Mucosa of descending colon (tissue), 3 donors: ENCODE measurements around the gene MMP15. TPM values are rescaled to one million over a fixed set of nuclear protein-coding genes. Genes with fewer than 3 reads are reported as not detected.

Experiments
- ATAC-seq: fragments of 200-7000 bp; cut with Tn5 transposase; one replicate; pipeline ENCODE4 v1.9.1; 2020; ENCODE audit warnings: mild to moderate bottlenecking, moderate library complexity
- DNase-seq, 3 donors: peaks; one replicate each; pipeline ENCODE4 v3.0.0-alpha.2; 2020
- H3K36me3 ChIP-seq: fragments of 200-600 bp; one replicate; pipeline ENCODE4 v1.8.0; 2021; ENCODE audit warnings: low read depth, mild to moderate bottlenecking
- H3K4me1 ChIP-seq: fragments of 200-600 bp; one replicate; pipeline ENCODE4 v1.8.0; 2021; ENCODE audit warnings: low read depth, mild to moderate bottlenecking
- H3K4me3 ChIP-seq: fragments of 200-600 bp; one replicate; pipeline ENCODE4 v1.8.0; 2021; ENCODE audit warnings: mild to moderate bottlenecking
- H3K9me3 ChIP-seq: fragments of 200-600 bp; one replicate; pipeline ENCODE4 v1.8.0; 2021; ENCODE audit warnings: mild to moderate bottlenecking
- CTCF ChIP-seq: fragments of 200-600 bp; IDR thresholded peaks from one replicate; pipeline ENCODE4 v1.8.0; 2022; ENCODE audit warnings: antibody characterized with exemption, mild to moderate bottlenecking
- intact Hi-C, 2 donors: fragments of 100-400 bp; cut with DNase I in 1 of 2; cut with micrococcal nuclease in 1 of 2; formaldehyde crosslinking; loops; one replicate each; pipeline versions ENCODE4 v1.11.0 to v1.11.1; 2022; cut with DNase I, micrococcal nuclease
- total RNA-seq, 3 donors: library from RNA; stranded (reverse); fragmentation: NEBNext Ultra II Directional in 2 of 3; extraction: Animal tissue kit (Norgen Biotek cat#: 25700) in 2 of 3; gene quantifications; one replicate each; pipeline versions ENCODE4 v1.2.1 to v1.2.4, GENCODE V29; 2021 to 2023
- donor health status: DM: no; HTN: no; CAD: no; lungs with moderate emphysema.
- donor health status: DM: no; HTN: no; CAD: no.
- donor health status: DM: no; HTN: yes; CAD: no.

MMP15 gene
- total RNA-seq, 3 donors from 2014 or later, result 57.9 to 140 (median 96.5) TPM

- ATAC-seq, result no peak
- TF ChIP-seq CTCF, result no peak
- no peak for DNase-seq
- H3K9me3 ChIP-seq, result no peaks in the 10 kb centered on the region
- intact Hi-C loops, result no loop called here
- H3K4me3 ChIP-seq, result no peak overlapping the region
- H3K4me1 ChIP-seq, result peaks cover 11% of the 10 kb centered on the region
- no peaks in the 10 kb centered on the region for H3K36me3 ChIP-seq
Observed at GRCh38 chr16:57997176-57997527, 28.4 kb upstream of the MMP15 start.

GRCh38 chr16:57997528-57998265 is 27.9 kb upstream of the MMP15 start:
- H3K36me3 ChIP-seq, result no peaks in the 10 kb centered on the region

GRCh38 chr16:57998486-57998885 is 27.1 kb upstream of the MMP15 start:
- TF ChIP-seq CTCF, result no peak
- DNase-seq, result peak; percentile 35 to 82 (median 65)
- H3K9me3 ChIP-seq, result no peaks in the 10 kb centered on the region
- ATAC-seq, result peak; percentile 2
- intact Hi-C loops, result no loop called here
- no peaks in the 10 kb centered on the region for H3K36me3 ChIP-seq
- H3K4me3 ChIP-seq, result no peak overlapping the region
- H3K4me1 ChIP-seq, result peaks cover 11% of the 10 kb centered on the region

More at GRCh38 chr16:57997528-57998265, 27.9 kb upstream of the MMP15 start:
- H3K9me3 ChIP-seq, result no peaks in the 10 kb centered on the region
- no peak for DNase-seq
- TF ChIP-seq CTCF, result no peak
- intact Hi-C loops, result no loop called here
- no peak for ATAC-seq
- no peak overlapping the region for H3K4me3 ChIP-seq
- peaks cover 11% of the 10 kb centered on the region for H3K4me1 ChIP-seq

- Histone ChIP-seq H3K4me3 (no peak overlapping the region), H3K9me3 (no peaks in the 10 kb centered on the region), H3K36me3 (no peaks in the 10 kb centered on the region), H3K4me1 (peaks cover 11% of the 10 kb centered on the region)
- TF ChIP-seq CTCF, result no peak
- intact Hi-C loops, result no loop called here
- ATAC-seq (no peak), DNase-seq (no peak)
Observed at GRCh38 chr16:57998992-57999365, 26.6 kb upstream of the MMP15 start.

GRCh38 chr16:57999366-57999970 is 26.1 kb upstream of the MMP15 start:
- no peak overlapping the region for H3K4me3 ChIP-seq
- ATAC-seq (no peak), DNase-seq (peak in 1 of 3 donors; percentile 41)
- intact Hi-C loops, result no loop called here
- no peaks in the 10 kb centered on the region for H3K36me3 ChIP-seq
- peaks cover 11% of the 10 kb centered on the region for H3K4me1 ChIP-seq
- no peaks in the 10 kb centered on the region for H3K9me3 ChIP-seq
- TF ChIP-seq CTCF, result no peak
